ENCODE measurements around the gene BAIAP2L1. TPM values are rescaled to one million over a fixed set of nuclear protein-coding genes. Genes with fewer than 3 reads are reported as not detected.

Gene BAIAP2L1
- polyA plus RNA-seq, 1 donor (not counting 4 experiments of a cell fraction or from before 2014, with no cell fraction given), result 41.7 TPM

GRCh38 chr7:98256431-98256830 is 144.5 kb downstream of the BAIAP2L1 start:
- peaks cover 17% of the 10 kb centered on the region for H3K79me2 ChIP-seq (ENCODE audit: control insufficient read depth, insufficient read depth, low read length)
- H3K27ac ChIP-seq (ENCODE audit: control insufficient read depth, insufficient read depth, low read length), result no peak overlapping the region
- FAIRE-seq (no peak), DNase-seq (ENCODE audit: low read depth, low spot score) (no peak)
- H3K4me1 ChIP-seq (ENCODE audit: control insufficient read depth, extremely low read depth, insufficient read depth, low read length), result peaks cover 6% of the 10 kb centered on the region
- H3K9ac ChIP-seq (ENCODE audit: control insufficient read depth, extremely low read depth, insufficient read depth, low read length), result no peak overlapping the region
- H4K20me1 ChIP-seq (ENCODE audit: control insufficient read depth, extremely low read depth, insufficient read depth, low read length), result no peaks in the 10 kb centered on the region
- H2AFZ ChIP-seq (ENCODE audit: control insufficient read depth, low read length), result no peak overlapping the region
- dilution Hi-C loops (cut with MboI; ENCODE audit: extremely low pct_ligation_motif_present, low sequenced_read_pairs), result no loop called here
- H3K9me3 ChIP-seq (ENCODE audit: control insufficient read depth, low read depth, low read length), result no peaks in the 10 kb centered on the region
- H3K36me3 ChIP-seq (ENCODE audit: control insufficient read depth in 2 of 2, extremely low read depth in 1 of 2, insufficient read depth in 2 of 2, low read length in 2 of 2), result peaks cover 0 to 9% of the 10 kb centered on the region in 2 experiments
- TF ChIP-seq, protein P1, sequence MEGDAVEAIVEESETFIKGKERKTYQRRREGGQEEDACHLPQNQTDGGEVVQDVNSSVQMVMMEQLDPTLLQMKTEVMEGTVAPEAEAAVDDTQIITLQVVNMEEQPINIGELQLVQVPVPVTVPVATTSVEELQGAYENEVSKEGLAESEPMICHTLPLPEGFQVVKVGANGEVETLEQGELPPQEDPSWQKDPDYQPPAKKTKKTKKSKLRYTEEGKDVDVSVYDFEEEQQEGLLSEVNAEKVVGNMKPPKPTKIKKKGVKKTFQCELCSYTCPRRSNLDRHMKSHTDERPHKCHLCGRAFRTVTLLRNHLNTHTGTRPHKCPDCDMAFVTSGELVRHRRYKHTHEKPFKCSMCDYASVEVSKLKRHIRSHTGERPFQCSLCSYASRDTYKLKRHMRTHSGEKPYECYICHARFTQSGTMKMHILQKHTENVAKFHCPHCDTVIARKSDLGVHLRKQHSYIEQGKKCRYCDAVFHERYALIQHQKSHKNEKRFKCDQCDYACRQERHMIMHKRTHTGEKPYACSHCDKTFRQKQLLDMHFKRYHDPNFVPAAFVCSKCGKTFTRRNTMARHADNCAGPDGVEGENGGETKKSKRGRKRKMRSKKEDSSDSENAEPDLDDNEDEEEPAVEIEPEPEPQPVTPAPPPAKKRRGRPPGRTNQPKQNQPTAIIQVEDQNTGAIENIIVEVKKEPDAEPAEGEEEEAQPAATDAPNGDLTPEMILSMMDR (optimal IDR thresholded peaks at IDR 0.05 in 1 of 3, IDR thresholded peaks at IDR 0.05 in 1 of 3, conservative IDR thresholded peaks at IDR 0.05 in 1 of 3; ENCODE audit: extremely low read depth in 1 of 3, insufficient read depth in 2 of 3, low read length in 3 of 3), result no peak
- no peak for TF ChIP-seq EZH2 (IDR thresholded peaks at IDR 0.05; ENCODE audit: low read length)
- no peak overlapping the region for H3K4me3 ChIP-seq (ENCODE audit: control insufficient read depth in 2 of 3, extremely low read depth in 1 of 3, insufficient read depth in 2 of 3, low read depth in 1 of 3, low read length in 3 of 3)
- no peaks in the 10 kb centered on the region for H3K9me1 ChIP-seq (ENCODE audit: control insufficient read depth, extremely low read depth, insufficient read depth, low read length)
- H3K4me2 ChIP-seq (ENCODE audit: control insufficient read depth, extremely low read depth, insufficient read depth, low read depth, low read length), result no peak overlapping the region
- H3K27me3 ChIP-seq (ENCODE audit: control insufficient read depth, extremely low read depth, insufficient read depth, low read length), result no peaks in the 10 kb centered on the region

- peaks cover 17% of the 10 kb centered on the region for H3K79me2 ChIP-seq (ENCODE audit: control insufficient read depth, insufficient read depth, low read length)
- no peak overlapping the region for H3K27ac ChIP-seq (ENCODE audit: control insufficient read depth, insufficient read depth, low read length)
- peaks cover 6% of the 10 kb centered on the region for H3K4me1 ChIP-seq (ENCODE audit: control insufficient read depth, extremely low read depth, insufficient read depth, low read length)
- no peaks in the 10 kb centered on the region for H3K9me1 ChIP-seq (ENCODE audit: control insufficient read depth, extremely low read depth, insufficient read depth, low read length)
- no peak overlapping the region for H3K4me3 ChIP-seq (ENCODE audit: control insufficient read depth in 2 of 3, extremely low read depth in 1 of 3, insufficient read depth in 2 of 3, low read depth in 1 of 3, low read length in 3 of 3)
- DNase-seq (ENCODE audit: low read depth, low spot score) (no peak), FAIRE-seq (no peak)
- dilution Hi-C loops (cut with MboI; ENCODE audit: extremely low pct_ligation_motif_present, low sequenced_read_pairs), result no loop called here
- no peak overlapping the region for H3K4me2 ChIP-seq (ENCODE audit: control insufficient read depth, extremely low read depth, insufficient read depth, low read depth, low read length)
- no peaks in the 10 kb centered on the region for H4K20me1 ChIP-seq (ENCODE audit: control insufficient read depth, extremely low read depth, insufficient read depth, low read length)
- TF ChIP-seq, protein P1 (optimal IDR thresholded peaks at IDR 0.05 in 1 of 3, IDR thresholded peaks at IDR 0.05 in 1 of 3, conservative IDR thresholded peaks at IDR 0.05 in 1 of 3; ENCODE audit: extremely low read depth in 1 of 3, insufficient read depth in 2 of 3, low read length in 3 of 3), result no peak
- no peak for TF ChIP-seq EZH2 (IDR thresholded peaks at IDR 0.05; ENCODE audit: low read length)
- peaks cover 0 to 7% of the 10 kb centered on the region in 2 experiments for H3K36me3 ChIP-seq (ENCODE audit: control insufficient read depth in 2 of 2, extremely low read depth in 1 of 2, insufficient read depth in 2 of 2, low read length in 2 of 2)
- H3K9ac ChIP-seq (ENCODE audit: control insufficient read depth, extremely low read depth, insufficient read depth, low read length), result no peak overlapping the region
- no peak overlapping the region for H2AFZ ChIP-seq (ENCODE audit: control insufficient read depth, low read length)
- H3K27me3 ChIP-seq (ENCODE audit: control insufficient read depth, extremely low read depth, insufficient read depth, low read length), result no peaks in the 10 kb centered on the region
- H3K9me3 ChIP-seq (ENCODE audit: control insufficient read depth, low read depth, low read length), result no peaks in the 10 kb centered on the region
Observed at GRCh38 chr7:98254951-98255610, 145.8 kb downstream of the BAIAP2L1 start.

Data from keratinocyte (primary cell).